Measurements from ENCODE around the gene LCN12. TPM values are rescaled to one million over a fixed set of nuclear protein-coding genes. Genes with fewer than 3 reads are reported as not detected.

Gene LCN12
- polyA plus RNA-seq, 4 donors, result 15.7 to 53.5 (median 30.7) TPM

GRCh38 chr9:136956604-136957003, 4.5 kb downstream of the LCN12 start:
- no peak for DNase-seq (ENCODE audit: low read depth in 4 of 4, low spot score in 2 of 4)

GRCh38 chr9:136957461-136957860, 5.4 kb downstream of the LCN12 start:
- DNase-seq (ENCODE audit: low read depth in 4 of 4, low spot score in 2 of 4), result no peak

- DNase-seq (ENCODE audit: low read depth in 4 of 4, low spot score in 2 of 4), result no peak
These were observed 5.8 kb downstream of the LCN12 start for GRCh38 chr9:136957901-136958300.

GRCh38 chr9:136958473-136958872, 6.4 kb downstream of the LCN12 start:
- DNase-seq (ENCODE audit: low read depth in 4 of 4, low spot score in 2 of 4), result no peak

GRCh38 chr9:136958898-136959850, 7.1 kb downstream of the LCN12 start:
- DNase-seq (ENCODE audit: low read depth in 4 of 4, low spot score in 2 of 4), result no peak

- no peak for DNase-seq (ENCODE audit: low read depth in 4 of 4, low spot score in 2 of 4)
These were observed 8.3 kb downstream of the LCN12 start for GRCh38 chr9:136960212-136960937.

DNA sequence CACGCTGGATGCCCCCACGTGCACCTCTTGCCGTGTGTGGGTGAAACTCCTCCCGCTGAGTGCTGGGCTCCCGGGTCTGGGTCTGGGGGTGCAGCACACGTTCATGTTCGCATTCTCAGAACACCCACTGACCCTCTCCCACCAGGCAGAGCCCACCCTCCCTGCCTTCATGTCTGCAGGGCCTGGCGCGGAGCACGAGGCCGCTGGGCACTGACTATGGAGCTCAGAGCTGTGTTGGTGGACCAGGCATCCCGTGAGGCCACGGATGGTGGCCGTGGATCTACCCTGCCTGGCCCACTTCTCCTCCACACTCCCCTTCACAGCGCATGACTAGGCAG, 8.8 kb downstream of the LCN12 start:
- no peak for DNase-seq (ENCODE audit: low read depth in 4 of 4, low spot score in 2 of 4)

GRCh38 chr9:136961279-136962065, 9.4 kb downstream of the LCN12 start:
- no peak for DNase-seq (ENCODE audit: low read depth in 4 of 4, low spot score in 2 of 4)

- DNase-seq (ENCODE audit: low read depth in 4 of 4, low spot score in 2 of 4), result no peak
These were observed 10.1 kb downstream of the LCN12 start for GRCh38 chr9:136962163-136962562.

- DNase-seq (ENCODE audit: low read depth in 4 of 4, low spot score in 2 of 4), result no peak
These were observed 10.7 kb downstream of the LCN12 start for GRCh38 chr9:136962701-136963248.

- DNase-seq (ENCODE audit: low read depth in 4 of 4, low spot score in 2 of 4), result no peak
These were observed 11.3 kb downstream of the LCN12 start for GRCh38 chr9:136963341-136963740.

DNA sequence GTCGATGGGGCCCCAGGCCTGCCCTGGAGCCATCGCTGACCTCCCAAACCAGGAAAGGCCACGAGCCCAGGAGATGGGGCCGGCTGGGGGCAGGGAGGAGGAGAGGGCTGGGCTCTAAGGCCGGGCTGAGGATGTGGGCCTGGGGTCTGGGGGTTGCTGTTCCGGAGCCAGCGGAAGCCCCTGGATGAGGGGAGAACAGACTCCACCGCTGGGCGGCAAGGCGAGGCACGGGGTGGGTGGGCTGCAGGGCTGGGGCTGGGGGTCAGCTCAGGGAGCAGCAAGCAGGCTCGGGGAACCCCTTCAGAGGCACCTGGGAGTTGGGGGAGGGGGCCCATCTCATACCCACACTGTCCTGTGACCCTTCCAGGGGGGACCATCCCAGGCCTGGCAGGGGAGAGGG, 11.7 kb downstream of the LCN12 start:
- DNase-seq (ENCODE audit: low read depth in 4 of 4, low spot score in 2 of 4), result no peak

DNA sequence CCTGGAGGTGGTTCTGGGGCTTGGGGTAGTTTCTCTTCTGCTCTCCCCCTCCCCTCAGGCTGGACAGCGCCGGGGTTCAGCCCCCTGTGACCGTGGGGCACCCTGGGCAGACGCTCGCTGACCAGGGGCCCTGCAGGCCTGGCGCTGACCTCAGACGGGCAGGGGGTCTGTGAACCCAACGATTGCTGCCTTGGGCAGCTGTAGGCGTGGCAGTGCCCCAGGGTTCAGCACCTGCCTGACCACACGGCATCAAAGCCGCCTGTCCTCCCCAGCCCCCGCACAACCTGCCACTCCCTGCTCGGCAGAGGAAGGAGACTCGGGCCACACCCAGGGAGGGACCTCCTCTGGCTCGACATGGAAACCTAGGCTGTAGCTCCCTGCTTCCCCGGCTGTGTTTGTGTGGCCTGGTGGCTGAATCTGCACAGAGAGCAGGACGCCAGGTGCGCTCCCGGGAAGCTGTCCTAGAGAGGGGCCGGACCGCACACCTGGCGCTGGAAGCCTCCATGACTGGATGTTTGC, 12.2 kb downstream of the LCN12 start:
- DNase-seq (ENCODE audit: low read depth in 4 of 4, low spot score in 2 of 4), result no peak

- DNase-seq (ENCODE audit: low read depth in 4 of 4, low spot score in 2 of 4), result no peak
These were observed 12.9 kb downstream of the LCN12 start for GRCh38 chr9:136964833-136965422.

DNA sequence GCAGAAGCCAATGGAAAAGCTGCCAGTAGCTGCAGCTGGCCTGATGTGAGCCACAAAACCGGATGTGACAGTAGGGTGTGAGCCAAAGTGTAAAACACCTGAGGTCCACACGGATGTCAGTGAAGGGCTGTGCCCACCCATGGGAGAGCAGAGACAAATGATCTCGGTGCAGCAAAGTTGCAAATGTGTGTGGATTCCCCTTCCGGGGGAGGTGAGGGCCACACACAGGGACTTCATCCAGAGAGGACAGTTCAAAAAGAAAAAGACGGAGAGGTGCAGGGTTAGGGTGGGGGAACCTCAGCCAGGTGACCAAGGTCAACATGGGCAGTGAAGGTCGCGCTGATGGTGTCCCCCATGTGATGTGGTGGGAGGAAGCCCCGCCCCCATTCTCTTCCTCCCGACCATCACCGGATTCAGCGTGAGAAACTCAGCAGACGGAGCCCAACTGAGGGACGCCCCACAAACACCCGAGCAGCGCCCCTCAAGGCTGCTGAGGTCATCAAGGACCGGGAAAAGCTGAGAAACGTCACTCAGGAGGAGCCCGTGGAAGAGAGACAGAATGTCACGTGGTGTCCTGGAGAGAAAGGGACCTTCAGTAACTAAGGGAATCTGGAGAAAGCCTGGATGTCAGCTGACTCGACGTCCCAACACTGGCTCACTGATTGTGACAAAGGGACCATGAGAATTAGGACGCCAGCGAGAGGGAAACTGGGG, 13.9 kb downstream of the LCN12 start:
- DNase-seq (ENCODE audit: low read depth in 4 of 4, low spot score in 2 of 4), result no peak

DNA sequence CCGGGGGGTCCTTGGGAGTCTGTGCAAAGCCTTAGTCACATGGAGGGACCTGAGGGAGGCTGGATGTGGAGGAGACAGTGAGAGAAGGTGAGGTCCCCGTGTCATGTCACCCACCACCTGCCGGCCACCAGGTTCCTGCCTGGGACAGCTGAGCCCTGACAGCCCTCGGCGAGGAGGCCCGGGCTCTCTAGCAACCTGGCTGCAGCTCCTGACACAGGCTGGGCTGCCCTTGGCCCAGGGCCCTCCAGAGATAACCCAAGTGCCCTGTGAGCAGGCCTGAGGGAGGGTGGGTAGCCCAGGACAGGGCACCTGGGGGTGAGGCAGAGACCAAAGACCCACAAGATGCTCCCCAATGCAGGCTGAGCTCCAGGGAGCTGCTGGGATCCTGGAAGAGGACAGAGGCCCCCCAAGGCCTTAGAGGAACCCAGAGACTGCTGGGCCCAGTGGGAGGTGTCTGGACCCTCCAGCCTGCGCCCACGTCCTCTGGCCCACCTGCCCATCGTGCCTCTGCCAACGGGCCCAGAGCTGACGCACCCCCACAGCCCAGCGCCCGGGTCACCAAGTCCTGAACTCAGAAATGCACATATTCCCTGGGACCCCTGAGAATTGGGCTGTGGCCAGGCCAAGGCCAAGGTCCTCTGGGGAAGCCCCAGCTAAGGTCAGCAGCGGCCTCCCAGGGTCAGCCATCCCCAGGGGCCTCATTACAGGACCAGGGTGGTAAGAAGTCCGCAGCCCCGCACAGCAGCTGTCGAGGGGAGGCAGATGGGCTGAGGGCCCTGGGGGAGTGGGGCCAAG, 16.5 kb downstream of the LCN12 start:
- DNase-seq (ENCODE audit: low read depth in 4 of 4, low spot score in 2 of 4), result no peak

DNA sequence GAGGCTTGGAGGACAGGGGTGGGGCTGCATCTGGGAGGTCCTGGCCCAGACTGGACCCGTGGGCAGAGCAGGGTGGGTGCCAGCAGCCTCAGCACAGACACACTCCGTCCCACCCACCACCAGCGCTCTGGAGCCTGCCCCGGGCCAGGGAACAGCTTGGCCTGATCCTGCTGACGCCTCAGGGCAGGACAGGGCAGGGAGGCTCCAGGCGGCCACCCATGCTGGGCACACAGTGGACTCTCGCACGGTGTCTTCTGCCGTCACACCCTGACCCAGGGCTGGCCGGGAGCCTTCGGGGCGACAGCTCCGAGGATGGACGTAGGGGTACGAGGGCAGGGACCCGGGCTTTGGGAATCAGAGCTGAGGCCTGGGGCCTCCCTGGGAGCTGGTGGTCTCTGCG, 17.1 kb downstream of the LCN12 start:
- DNase-seq (ENCODE audit: low read depth in 4 of 4, low spot score in 2 of 4), result no peak

GRCh38 chr9:136969774-136970173, 17.7 kb downstream of the LCN12 start:
- DNase-seq (ENCODE audit: low read depth in 4 of 4, low spot score in 2 of 4), result no peak

GRCh38 chr9:136970361-136970760, 18.3 kb downstream of the LCN12 start:
- DNase-seq (ENCODE audit: low read depth in 4 of 4, low spot score in 2 of 4), result no peak
